Right atrium auricular region (tissue), 2 donors: ENCODE measurements around the gene TMEM156. TPM values are rescaled to one million over a fixed set of nuclear protein-coding genes. Genes with fewer than 3 reads are reported as not detected.

Experiments
- DNase-seq: peaks from one replicate; pipeline ENCODE4 v3.0.0-alpha.2; 2019; ENCODE audit warnings: low spot score
- H3K27ac ChIP-seq, 2 donors: fragments of 200-600 bp; sonication (generic); 1 replicate in 1 of 2; 2 replicates in 1 of 2; pipeline ENCODE4 v1.5.1; 2016 to 2019
- H3K27me3 ChIP-seq, 2 donors: fragments of 200-600 bp; sonication (generic); one replicate each; pipeline versions ENCODE4 v1.5.1 to v1.6.0; 2017 to 2019
- H3K36me3 ChIP-seq: fragments of 200-600 bp; sonication (generic); one replicate; pipeline ENCODE4 v1.5.1; 2016
- H3K4me1 ChIP-seq, 2 donors: fragments of 200-600 bp; sonication (generic); one replicate each; pipeline versions ENCODE4 v1.5.1 to v1.6.0; 2017 to 2019
- H3K4me3 ChIP-seq, 2 donors: fragments of 200-600 bp; sonication (generic); 1 replicate in 1 of 2; 2 replicates in 1 of 2; pipeline ENCODE4 v1.5.1; 2017 to 2019; ENCODE audit warnings: mild to moderate bottlenecking in 1 of 2, moderate library complexity in 1 of 2
- H3K9me3 ChIP-seq, 2 donors: fragments of 200-600 bp; sonication (generic); one replicate each; pipeline ENCODE4 v1.5.1; 2019
- CTCF ChIP-seq, 2 donors: fragments of 200-600 bp; sonication (generic); IDR thresholded peaks; one replicate each; pipeline ENCODE4 v1.5.1; 2019; ENCODE audit warnings: antibody characterized with exemption in 2 of 2
- total RNA-seq, 2 donors: library from RNA; depleted of rRNA; stranded (reverse); fragments of >200 nt; gene quantifications; one replicate each; pipeline ENCODE4 v1.1.0, GENCODE V29; 2016

Gene TMEM156
- total RNA-seq, 2 donors from 2014 or later: not detected

GRCh38 chr4:39056023-39056422 is 23.8 kb upstream of the TMEM156 start:
- H3K4me1 ChIP-seq: no peaks in the 10 kb centered on the region
- H3K27ac ChIP-seq: no peak overlapping the region
- H3K9me3 ChIP-seq: no peaks in the 10 kb centered on the region
- no peak for DNase-seq
- no peaks in the 10 kb centered on the region for H3K36me3 ChIP-seq
- no peaks in the 10 kb centered on the region for H3K27me3 ChIP-seq
- H3K4me3 ChIP-seq: no peak overlapping the region
- TF ChIP-seq CTCF (IDR thresholded peaks at IDR 0.05): no peak

- TF ChIP-seq CTCF (IDR thresholded peaks at IDR 0.05): no peak
- no peaks in the 10 kb centered on the region for H3K9me3 ChIP-seq
- no peaks in the 10 kb centered on the region for H3K4me1 ChIP-seq
- H3K36me3 ChIP-seq: no peaks in the 10 kb centered on the region
- H3K27ac ChIP-seq: no peak overlapping the region
- DNase-seq: no peak
- no peak overlapping the region for H3K4me3 ChIP-seq
- no peaks in the 10 kb centered on the region for H3K27me3 ChIP-seq
Measured at GRCh38 chr4:39054497-39054896, 22.3 kb upstream of the TMEM156 start.

GRCh38 chr4:39053983-39054382 is 21.8 kb upstream of the TMEM156 start:
- Histone ChIP-seq H3K4me1 (no peaks in the 10 kb centered on the region), H3K27me3 (no peaks in the 10 kb centered on the region), H3K36me3 (no peaks in the 10 kb centered on the region), H3K9me3 (no peaks in the 10 kb centered on the region), H3K27ac (no peak overlapping the region), H3K4me3 (no peak overlapping the region)
- no peak for TF ChIP-seq CTCF (IDR thresholded peaks at IDR 0.05)
- DNase-seq: no peak

- Histone ChIP-seq H3K4me3 (no peak overlapping the region), H3K27me3 (no peaks in the 10 kb centered on the region), H3K27ac (no peak overlapping the region), H3K4me1 (peaks cover 0 to 4% of the 10 kb centered on the region in 2 donors), H3K9me3 (no peaks in the 10 kb centered on the region), H3K36me3 (no peaks in the 10 kb centered on the region)
- TF ChIP-seq CTCF (IDR thresholded peaks at IDR 0.05): no peak
- no peak for DNase-seq
Measured at GRCh38 chr4:39051492-39051891, 19.3 kb upstream of the TMEM156 start.

GRCh38 chr4:39050590-39050989 is 18.4 kb upstream of the TMEM156 start:
- TF ChIP-seq CTCF (IDR thresholded peaks at IDR 0.05): no peak
- Histone ChIP-seq H3K36me3 (no peaks in the 10 kb centered on the region), H3K4me1 (peaks cover 0 to 9% of the 10 kb centered on the region in 2 donors), H3K27me3 (no peaks in the 10 kb centered on the region), H3K9me3 (no peaks in the 10 kb centered on the region), H3K4me3 (no peak overlapping the region), H3K27ac (no peak overlapping the region)
- DNase-seq: no peak

GRCh38 chr4:39048311-39048710 is 16.1 kb upstream of the TMEM156 start:
- Histone ChIP-seq H3K27me3 (no peaks in the 10 kb centered on the region), H3K4me3 (no peak overlapping the region), H3K36me3 (no peaks in the 10 kb centered on the region), H3K9me3 (no peaks in the 10 kb centered on the region), H3K4me1 (peaks cover 0 to 9% of the 10 kb centered on the region in 2 donors), H3K27ac (no peak overlapping the region)
- DNase-seq: no peak
- no peak for TF ChIP-seq CTCF (IDR thresholded peaks at IDR 0.05)
